Fibroblast of gingiva (primary cell): Measurements from ENCODE around the gene CHIT1.
A peak's percentile ranks its signal among the peaks of the same experiment; 100 is the strongest.
"Not testable (repeated sequence)": the region's sequence is repeated elsewhere in the genome, so short reads cannot be mapped to it uniquely, and the experiment has no call there.

Experiments used
- DNase-seq: peaks from one replicate; pipeline ENCODE4 v3.0.0-alpha.2; 2011; ENCODE audit warnings: low read depth

CHIT1 gene

DNA sequence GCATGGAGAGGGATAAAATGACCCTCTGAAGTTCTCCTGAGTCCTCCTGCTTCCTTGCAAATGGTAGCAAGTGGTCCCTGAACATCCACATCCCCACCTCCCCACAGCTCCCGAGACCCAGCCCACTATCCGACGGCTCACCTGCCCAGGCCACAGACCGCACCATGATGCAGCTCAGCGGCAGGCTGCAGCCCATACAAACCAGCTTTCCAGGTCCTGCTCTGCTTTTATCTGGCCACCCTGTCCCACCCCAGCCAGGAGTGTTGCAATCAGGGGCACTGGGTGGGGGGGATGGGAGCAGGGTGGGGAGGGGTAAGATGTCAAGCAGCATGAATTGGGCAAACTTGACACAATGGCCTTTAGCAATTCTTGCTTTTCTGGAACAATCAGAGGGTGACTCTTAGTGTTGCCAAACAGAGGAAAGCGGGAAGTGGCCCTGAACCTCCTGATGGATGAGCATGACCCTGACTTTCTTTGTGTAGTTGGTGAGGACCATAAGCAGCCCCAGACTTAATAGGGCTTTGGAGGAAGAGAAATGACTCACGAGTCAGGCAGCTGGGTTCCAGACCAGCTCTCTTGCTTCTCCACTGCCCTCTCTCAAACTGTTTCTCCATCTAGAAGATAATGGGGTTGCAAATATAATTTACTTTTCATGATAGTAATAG, at the start of gene CHIT1:
CHIT1 (minus strand) TSS at position 203 of the 665 bp plus-strand sequence; CDS start at position 166, 37 bp downstream.
- no peak for DNase-seq

DNA sequence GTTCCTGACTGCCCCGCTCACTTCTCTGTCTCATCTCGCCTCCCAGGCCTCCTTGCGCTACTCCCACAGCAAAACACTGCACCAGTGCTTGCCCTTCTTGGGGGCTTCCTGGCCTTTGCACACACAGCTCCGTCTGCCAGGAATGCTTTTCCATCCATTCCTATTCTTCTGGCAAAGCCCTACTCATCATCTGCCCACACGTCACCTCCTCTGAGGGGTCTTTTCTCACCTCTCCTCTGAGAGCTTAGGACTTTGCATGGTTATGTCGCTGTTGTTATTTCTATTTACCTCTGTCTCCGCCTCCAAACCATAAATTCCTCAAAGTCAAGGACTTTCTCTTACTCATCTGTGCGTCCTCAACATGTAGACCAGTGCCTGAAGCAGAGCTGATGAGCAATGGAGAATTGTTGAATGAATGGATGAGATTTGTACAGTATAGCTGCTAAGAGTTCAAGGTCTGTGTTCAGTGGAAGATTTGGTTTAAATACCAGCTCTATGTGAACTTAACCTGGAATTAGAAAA, 49.5 kb upstream of the CHIT1 start:
- no peak for DNase-seq

DNA sequence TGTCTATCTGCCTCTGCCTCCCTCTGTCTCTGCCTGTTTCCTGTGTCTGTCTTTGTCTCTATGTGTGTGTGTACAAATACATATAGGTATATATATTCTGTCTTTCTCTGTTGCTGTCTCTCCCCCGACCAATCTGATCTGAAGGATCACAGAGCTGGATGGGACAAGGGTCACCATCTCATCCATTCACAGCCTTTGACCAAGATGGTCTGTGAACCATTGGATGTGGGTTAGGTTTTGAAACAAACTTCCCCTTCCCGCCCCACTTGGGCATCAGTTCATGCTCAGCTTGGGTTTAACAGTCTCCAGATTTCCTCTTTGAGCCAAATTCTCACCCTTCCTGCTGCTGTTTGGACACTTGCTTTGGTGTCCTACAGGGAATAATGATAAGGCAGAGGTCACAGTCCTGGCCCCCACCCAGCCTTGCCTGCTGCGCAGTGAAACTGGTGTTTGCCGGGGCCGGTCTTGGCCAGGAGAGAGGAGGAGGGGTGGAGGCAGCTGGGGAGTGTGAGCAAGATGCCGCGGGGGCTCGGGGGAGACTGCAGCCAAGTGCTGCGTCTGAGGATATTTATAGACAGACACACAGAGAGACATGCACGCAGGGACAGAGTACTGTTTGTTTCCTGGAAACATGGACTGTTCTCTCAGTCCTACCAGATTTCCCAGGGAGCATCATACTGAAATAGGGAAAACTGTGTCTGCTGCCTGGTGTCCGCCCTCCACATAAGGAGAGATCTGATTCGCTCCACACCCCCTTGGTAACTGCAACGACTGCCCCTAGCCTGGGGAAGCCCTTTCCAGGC, 48.8 kb upstream of the CHIT1 start:
- peak; percentile 44 for DNase-seq

DNA sequence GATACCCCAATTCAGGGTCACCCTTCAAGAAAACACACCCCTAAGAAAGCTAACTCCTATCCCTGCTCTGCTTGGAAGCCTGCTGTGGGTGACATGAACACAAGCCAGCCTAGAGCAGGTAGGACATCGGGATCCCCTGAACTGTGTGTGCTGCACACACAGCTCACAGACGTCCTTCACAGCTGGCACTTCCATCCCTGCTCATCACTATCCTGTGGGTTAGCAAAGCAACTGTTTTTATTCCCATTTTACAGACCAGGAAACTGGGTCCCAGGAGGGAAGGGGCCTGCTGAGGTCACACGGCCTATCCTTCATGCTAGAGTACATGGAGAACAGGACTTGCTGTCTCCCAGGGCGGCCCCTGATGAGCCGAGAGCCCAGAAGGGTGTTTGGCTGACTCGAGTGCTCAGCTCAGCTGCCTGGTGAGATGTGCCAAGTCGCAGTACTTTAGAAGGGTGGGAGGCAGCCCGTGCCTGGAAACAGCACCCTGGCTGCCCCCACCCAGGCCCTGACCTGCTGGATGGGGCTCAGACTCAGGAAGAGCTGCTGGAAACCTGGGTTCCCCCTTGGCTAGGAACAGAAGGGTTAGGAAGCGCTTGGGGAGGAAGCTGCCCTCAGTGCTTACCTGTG, 47.6 kb upstream of the CHIT1 start:
- no peak for DNase-seq

DNA sequence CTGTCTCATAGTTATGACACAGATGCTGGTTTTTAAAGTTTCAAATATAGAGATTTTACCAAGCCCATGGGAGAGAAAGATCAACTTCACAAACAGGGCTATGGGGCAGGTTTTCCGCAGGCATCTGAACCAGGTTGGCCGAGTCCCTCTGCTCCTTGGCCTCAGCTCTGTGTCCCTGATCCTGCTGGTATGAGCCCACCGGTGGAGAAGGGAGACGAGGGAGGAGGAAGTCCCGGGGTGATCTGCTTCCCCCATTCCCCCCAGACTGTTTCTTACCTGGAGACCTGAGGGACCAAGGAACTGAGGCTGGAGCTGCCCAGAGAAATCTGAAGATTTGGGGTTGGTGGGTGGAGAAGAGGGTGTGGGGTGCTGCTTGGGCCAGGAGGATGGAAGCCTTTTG, 46.9 kb upstream of the CHIT1 start:
- DNase-seq, result no peak

DNA sequence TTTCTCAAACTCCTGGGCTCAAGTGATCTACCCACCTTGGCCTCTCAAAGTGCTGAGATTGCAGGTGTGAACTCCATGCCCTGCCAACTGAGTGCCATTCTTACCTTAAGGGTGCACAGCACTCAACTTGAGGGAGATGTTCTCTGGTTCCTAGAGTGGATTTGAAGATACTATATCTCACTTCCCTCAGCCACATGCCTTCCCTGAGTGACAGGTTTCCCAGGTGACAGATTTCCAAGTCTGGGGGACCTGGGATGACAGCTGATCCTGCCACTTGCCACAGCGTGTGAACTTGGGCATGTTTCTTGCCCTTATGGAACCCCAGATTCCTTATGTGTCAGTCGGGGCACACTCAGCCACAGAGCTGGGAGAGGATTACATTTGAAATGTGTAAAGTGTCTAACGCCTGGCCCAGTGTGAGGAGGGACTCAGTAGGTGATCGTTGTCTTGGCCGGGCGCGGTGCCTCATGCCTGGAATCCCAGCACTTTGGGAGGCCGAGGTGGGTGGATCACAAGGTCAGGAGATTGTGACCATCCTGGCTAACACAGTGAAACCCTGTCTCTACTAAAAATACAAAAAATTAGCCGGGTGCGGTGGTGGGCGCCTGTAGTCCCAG, 46.3 kb upstream of the CHIT1 start:
- DNase-seq, result no peak

DNA sequence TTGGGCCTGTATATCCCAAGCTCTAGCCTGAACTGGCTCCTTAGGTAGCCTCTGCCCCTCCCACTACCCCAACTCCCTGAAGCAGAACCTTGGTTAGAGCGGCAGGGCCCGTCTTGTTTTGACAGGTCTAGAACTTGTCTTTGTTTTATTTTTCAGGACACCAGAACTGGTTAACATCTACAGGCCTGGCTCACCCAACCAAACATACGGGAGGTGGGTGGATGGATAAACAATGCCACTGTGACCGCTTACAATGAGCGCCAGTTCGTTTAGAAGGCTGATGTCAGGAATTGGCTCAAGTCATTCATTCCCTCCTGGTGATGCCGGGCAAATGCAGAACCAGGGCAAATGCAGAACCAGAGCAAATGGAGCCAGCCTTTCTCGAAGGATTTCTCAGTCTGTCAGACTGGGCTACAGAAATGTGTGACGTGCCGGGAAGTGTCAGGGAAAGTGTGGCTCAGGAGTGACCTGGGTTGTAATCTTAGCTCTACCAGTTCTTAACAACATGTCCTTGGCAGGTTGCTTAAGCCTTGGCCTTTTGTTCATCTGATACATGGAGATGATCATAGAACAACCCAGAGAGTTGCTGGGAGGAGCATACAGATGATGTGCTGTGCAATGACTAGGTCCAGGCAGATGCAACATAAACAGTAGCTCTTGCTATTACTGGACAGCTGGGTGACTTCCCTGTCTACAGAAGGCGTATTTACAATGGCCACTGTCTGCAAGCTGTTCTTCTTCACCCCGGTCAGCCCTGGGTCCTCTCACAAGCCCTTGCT, 45.3 kb upstream of the CHIT1 start:
- peak; percentile 52 for DNase-seq

DNA sequence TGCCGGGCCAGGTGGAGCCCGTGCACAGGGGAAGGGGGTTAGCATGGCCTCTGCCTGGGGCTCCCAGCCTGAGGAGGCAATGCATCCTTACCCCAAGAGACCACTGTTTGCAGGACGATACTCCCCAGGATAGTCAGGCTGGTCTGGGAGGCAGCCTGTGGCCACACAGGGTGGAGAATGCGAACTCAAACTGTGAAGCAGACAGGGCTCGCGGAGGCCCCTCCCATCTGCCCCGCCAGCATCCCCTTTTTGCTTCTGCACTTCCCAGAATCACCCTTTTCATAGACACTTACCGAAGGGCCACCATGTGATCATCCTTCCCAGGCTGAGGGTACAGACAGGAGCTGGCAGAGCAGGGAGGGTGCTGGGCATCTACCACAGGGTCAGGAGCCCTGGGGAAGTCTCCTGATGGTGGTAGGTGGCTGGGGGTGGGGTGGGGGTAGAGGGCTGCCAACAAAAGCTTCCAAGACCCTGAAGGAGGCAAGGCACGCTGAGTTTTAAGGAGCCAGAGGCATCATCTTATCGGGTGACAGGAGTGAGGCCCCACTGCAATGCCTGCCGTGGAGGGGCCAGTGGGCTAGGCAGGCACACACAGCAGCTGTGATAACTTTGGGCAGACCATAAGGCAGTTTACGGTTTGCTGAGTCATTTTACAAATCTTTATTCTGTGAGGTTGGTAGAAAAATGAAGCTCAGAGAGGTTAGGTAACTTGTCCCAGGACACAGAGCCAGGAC, 44.6 kb upstream of the CHIT1 start:
- no peak for DNase-seq

DNA sequence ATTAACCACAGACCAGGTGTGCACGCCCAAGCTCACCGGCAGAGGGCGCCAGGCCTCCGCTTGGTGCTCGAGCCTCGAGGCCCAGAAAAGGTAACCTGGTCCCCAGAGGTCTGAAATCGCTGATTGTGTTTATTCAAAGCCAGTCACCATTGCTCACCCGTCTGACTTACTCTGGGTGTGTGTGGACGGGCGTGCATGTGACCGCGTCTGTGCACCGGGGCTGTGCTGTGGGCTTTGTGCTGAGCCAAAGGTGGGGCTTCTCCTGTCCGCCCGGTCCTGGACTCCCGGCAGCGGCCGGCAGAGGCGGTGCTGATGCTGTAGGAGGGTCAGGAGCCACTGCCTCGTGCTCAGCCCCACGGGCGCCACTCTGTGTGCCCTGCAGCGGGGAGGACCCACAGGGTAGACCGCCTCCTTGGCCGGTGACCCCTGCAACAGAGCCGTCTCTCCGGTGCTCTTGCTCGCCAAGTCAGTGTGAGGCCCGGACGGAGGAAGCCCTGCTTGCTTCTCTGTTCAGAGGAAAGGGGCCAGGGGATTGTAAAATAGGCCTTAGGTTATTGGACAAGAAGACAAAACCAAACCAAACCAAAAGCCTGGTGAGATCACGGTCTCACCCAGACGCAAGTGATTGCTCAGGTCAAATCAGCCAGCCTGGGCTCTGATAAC, 43.9 kb upstream of the CHIT1 start:
- DNase-seq, result peak; percentile 41

DNA sequence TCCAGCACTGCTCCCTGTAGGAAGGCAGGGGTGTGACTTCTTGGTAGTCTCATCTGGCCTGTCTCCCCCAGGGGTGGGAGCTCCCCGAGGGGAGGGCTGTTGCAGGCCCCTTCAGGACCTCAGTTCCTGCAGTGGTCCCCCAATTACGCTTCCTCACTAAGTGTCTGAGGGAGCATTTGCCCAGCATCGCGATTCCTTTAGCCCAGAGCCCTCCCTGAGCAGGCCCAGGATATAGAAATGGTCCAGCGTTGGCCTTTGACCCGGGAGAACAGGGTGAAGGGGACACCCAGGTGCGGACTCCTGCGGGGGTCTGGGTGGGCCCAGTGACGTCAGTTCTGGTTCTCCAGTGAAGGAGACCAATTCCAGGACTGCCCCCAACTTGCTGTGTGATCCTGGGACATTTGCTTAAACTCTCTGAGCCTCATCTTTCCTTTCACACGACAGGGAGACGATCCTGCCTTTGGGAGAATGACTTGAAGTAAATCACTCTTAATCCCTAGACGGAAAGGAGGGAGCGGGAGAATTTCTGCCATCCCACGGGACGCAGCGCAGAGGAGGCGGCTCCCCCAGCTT, 43.2 kb upstream of the CHIT1 start:
- DNase-seq, result no peak

DNA sequence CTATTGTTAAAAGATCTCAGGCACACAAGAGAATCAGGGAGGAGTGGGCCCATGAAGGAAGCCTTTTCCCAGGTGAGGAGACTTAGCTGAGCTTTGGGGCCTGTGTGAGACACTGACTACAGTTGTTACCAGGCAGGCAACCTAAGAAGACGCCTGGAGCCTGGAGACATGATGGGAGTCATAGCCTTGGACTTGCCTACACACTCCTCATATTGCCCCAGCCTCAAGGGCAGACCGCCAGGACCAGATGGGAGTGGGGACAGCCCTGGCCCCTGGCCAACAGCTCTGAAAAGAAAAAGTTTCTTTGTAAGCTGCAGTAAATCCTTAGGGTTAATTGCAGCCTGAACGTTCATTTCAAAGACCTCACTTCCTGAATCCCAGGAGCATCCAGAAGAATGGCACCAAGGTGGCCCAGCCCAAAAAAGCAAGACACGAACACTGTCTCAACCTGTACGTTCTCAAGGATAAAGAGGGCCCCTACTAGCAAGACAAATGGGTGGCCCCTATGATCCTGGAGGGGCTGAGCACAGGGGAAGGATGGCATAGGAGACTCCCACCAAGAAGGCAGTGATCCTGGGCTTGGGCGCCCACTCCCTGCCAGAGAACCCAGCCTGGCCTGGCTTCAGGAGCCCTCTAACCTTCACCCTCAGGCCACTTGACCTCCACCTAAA, 42.6 kb upstream of the CHIT1 start:
- DNase-seq, result no peak

DNA sequence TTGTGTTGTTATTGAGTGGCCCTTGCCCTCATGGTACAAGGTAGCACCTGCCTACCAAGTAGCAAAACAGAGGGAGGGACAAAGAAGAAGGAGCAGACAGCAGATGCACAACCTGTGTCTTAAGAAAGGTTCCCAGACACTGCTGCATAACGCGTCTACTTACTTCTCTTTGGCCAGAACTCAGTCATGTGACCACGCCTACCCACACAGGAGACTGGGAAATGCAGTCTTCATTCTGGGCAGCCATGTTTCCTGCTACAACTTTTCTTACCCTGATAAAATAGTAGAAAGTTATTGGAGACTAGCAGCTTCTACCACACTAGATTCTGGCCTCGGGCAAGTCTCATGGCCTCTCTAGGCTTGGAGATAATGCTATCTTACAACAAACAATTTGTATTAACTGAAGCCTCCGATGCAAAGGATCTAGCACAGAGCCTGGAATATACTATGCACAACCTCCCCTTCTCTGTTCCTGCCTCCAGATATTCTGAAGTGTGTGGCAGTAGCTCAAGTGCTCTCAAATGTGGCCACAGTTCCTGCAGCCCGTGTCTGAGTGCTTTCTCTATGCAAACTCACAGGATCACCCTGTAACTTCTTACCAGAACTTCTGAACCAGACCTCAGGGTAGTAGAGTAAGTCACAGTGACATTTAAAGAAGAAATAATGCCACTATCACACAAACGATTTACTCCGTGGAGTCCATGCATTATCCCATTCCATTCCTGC, 41.7 kb upstream of the CHIT1 start:
- DNase-seq, result peak; percentile 56

DNA sequence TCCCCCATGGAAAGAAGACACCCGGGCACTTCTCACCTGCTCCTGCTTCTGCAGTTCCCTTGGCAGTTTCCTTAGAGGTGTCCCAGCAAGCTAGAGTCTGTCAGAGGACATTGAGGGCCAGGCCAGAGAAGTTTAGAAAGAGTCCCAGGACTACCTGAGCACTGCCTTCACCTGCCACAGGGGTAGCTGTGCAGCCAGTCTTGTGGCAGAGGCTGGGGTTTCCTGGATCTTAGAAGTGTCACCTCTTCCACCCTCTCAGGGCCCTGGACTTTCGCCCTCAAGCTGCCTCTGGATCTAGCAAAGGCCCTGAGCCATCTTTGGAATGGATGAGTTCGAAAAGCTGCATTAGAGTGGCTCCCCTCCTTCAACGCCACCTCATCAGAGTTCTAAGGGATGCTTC, 41.0 kb upstream of the CHIT1 start:
- no peak for DNase-seq

DNA sequence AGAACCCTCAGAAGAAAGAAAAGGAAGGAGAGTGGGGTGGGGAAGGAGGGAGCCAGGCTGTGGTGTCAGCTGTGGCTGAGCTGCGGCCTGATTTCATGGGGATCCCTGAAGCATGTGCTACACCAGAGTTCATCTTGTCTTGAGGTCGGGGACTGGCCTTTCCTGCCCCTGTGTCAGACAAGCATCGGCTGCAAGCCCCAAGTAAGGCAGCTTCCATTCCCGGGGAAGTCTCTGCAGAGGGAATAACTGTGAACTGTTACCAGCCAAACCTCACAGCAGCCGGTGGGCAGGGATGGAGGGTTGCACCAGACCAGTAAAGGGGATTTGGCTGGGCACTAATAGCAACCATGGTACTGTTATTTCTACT, 40.2 kb upstream of the CHIT1 start:
- no peak for DNase-seq

DNA sequence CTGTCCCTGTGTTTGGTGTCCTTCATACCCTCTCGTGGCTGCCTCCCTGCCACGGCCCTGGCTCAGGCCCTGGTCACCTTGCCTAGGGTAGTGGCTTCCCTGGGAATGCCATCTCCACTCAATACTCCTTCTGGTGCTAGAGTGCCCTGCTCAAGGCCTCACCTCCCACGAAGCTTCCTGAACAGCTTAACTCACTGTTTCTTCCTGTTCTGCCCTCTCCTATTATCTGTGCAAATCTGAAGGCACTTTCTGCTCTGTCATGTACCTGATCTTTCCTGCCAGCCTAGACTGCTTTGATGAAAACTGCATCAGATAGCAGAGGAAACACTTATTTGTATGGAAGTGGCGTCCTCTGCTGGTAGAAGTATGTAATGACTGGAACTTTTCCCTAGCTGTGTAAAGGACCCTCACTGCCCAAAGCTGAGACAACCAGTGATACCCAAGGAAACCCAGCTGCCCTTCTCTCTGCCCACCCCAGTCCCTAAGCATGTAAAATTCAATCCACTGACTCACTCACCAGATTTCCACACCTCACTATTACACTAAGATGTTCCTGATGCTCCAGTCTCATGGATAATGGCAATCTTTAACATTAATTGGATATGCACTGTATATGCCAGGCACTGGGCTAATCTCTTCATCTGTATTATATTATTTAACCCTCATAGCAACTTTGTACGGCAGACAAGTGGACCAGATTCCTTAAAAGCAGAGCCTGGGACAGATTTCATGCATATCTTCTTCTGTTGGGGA, 39.6 kb upstream of the CHIT1 start:
- DNase-seq, result peak; percentile 53

DNA sequence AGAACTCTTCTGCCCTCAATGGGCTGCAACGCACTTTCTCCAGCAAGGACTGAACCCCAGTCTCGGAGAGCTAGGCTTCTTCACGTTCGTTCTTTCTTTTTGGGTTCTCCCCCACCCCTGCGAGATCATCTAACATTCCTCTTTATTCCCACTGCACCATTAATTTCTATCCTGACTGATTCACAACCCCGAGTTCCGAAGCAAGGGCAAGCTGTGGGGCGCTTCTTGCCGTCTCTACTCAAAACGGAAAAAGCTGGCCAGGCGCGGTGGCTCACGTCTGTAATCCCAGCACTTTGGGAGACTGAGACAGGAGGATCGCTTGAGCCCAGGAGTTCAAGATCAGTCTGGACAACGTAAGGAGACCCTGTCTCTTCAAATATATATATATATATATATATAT, 38.4 kb upstream of the CHIT1 start:
- DNase-seq, result no peak

DNA sequence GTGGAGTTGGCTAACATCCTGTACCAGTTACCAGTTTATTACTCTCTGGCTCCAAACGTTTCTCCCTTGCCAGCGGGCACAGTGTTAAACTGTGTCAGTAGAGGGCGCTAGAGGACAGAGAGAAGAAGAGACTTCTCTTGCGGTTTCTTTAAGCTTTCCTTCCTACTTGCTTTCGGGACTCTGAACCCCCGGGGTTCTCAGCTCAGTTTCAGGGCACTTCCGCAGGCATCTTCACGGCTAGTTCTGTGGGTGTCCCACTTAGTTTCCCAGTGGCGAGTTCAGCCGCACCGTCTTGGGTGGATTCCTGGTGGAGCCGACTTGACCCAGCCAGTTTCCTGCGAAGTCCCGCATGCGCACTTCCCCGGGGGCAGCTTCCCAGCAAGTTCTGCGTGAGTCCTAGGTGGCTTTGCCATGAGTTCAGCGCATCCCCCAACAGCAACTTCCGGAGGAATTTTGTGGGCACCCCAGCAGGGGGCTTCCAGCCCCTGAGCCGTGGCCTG, 37.9 kb upstream of the CHIT1 start:
- DNase-seq, result peak; percentile 83

DNA sequence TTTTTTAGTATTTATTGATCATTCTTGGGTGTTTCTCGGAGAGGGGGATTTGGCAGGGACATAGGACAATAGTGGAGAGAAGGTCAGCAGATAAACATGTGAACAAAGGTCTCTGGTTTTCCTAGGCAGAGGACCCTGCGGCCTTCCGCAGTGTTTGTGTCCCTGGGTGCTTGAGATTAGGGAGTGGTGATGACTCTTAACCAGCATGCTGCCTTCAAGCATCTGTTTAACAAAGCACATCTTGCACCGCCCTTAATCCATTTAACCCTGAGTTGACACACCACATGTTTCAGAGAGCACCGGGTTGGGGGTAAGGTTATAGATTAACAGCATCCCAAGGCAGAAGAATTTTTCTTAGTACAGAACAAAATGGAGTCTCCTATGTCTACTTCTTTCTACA, 36.7 kb upstream of the CHIT1 start:
- DNase-seq, result not testable (repeated sequence)
